KMS-11 (cell line): Measurements from ENCODE around the gene NFIC.

Experiments
- H2AFZ ChIP-seq: fragments of 200-600 bp; sonication (generic); 2 replicates; pipeline ENCODE4 v1.6.1; 2016; ENCODE audit warnings: antibody characterized with exemption, mixed run types, low read depth
- H3K27ac ChIP-seq: fragments of 200-600 bp; sonication (generic); 2 replicates; pipeline ENCODE4 v1.6.1; 2016; ENCODE audit warnings: mild to moderate bottlenecking, mixed run types
- H3K27me3 ChIP-seq: fragments of 200-600 bp; sonication (generic); 2 replicates; pipeline ENCODE4 v1.6.1; 2017; ENCODE audit warnings: mild to moderate bottlenecking, low read depth, mixed run types, moderate library complexity; ENCODE audit not compliant: insufficient read depth
- H3K36me3 ChIP-seq: fragments of 200-600 bp; sonication (generic); 2 replicates; pipeline ENCODE4 v1.6.1; 2017; ENCODE audit warnings: mild to moderate bottlenecking, mixed run types; ENCODE audit not compliant: insufficient read depth
- H3K4me1 ChIP-seq: fragments of 200-600 bp; sonication (generic); 2 replicates; pipeline ENCODE4 v1.6.1; 2016; ENCODE audit warnings: mild to moderate bottlenecking, low read depth, mixed run types; ENCODE audit not compliant: poor library complexity, severe bottlenecking
- H3K4me2 ChIP-seq: fragments of 200-600 bp; sonication (generic); 2 replicates; pipeline ENCODE4 v1.7.0; 2016; ENCODE audit warnings: mild to moderate bottlenecking, mixed run types
- H3K4me3 ChIP-seq: fragments of 200-600 bp; sonication (generic); IDR thresholded peaks from 2 replicates; pipeline ENCODE4 v1.6.1; 2017; ENCODE audit warnings: low read depth, low read length, mixed read lengths; ENCODE audit not compliant: insufficient read depth
- H3K79me2 ChIP-seq: fragments of 200-600 bp; sonication (generic); 2 replicates; pipeline ENCODE4 v1.6.1; 2016; ENCODE audit warnings: low read depth, mixed run types; ENCODE audit not compliant: insufficient read depth
- H3K9ac ChIP-seq: fragments of 200-600 bp; sonication (generic); 2 replicates; pipeline ENCODE4 v1.6.1; 2016; ENCODE audit warnings: mild to moderate bottlenecking, mixed run types
- H4K20me1 ChIP-seq: fragments of 200-600 bp; sonication (generic); 2 replicates; pipeline ENCODE4 v1.6.1; 2016; ENCODE audit warnings: mild to moderate bottlenecking, mixed run types; ENCODE audit not compliant: insufficient read depth
- TF ChIP-seq, protein P1 (sequence below): fragments of 200-600 bp; sonication (generic); conservative IDR thresholded peaks from 2 replicates; pipeline ENCODE4 v1.6.1; 2017; ENCODE audit warnings: low read depth, mild to moderate bottlenecking, antibody characterized with exemption, low read length, moderate library complexity, mixed read lengths

NFIC gene

DNA sequence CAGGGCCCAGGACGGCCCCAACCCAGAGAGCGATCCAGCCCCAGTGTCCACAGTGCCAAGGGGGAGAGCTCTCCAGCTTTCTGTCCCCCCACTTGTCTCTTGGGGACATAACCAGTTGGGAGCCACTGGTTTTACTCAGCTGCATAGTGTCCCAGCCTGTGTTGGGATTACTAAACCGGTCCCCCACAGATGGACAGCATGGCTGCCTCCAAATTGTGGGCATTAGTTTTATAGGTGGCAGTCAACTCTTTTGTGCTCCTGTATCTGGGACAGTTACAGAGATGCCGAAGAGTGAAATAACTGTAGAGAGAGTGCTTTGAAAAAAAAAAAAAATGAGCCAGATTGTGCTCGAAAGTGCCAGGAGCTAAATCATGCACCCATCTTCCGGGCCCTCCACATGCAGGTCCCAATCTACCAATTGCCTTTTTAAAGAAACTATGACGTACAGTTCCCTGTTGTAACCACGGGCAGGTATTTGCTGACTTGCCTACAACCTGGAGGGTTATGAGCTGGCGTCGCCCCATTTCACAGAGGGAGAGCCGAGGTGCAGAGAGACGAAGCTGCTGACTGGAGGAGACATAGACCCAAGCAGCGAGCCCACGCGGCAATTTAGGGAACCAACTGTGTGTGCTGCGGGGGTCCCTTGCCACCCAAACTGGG, 2.4 kb upstream of the NFIC start:
- H4K20me1 ChIP-seq = no peaks in the 10 kb centered on the region
- TF ChIP-seq, protein P1, sequence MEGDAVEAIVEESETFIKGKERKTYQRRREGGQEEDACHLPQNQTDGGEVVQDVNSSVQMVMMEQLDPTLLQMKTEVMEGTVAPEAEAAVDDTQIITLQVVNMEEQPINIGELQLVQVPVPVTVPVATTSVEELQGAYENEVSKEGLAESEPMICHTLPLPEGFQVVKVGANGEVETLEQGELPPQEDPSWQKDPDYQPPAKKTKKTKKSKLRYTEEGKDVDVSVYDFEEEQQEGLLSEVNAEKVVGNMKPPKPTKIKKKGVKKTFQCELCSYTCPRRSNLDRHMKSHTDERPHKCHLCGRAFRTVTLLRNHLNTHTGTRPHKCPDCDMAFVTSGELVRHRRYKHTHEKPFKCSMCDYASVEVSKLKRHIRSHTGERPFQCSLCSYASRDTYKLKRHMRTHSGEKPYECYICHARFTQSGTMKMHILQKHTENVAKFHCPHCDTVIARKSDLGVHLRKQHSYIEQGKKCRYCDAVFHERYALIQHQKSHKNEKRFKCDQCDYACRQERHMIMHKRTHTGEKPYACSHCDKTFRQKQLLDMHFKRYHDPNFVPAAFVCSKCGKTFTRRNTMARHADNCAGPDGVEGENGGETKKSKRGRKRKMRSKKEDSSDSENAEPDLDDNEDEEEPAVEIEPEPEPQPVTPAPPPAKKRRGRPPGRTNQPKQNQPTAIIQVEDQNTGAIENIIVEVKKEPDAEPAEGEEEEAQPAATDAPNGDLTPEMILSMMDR = no peak
- peaks cover 27% of the 10 kb centered on the region for H3K4me1 ChIP-seq
- no peak overlapping the region for H3K4me2 ChIP-seq
- H3K79me2 ChIP-seq = peaks cover 49% of the 10 kb centered on the region
- no peak overlapping the region for H3K4me3 ChIP-seq
- H3K27me3 ChIP-seq = no peaks in the 10 kb centered on the region
- H3K27ac ChIP-seq = no peak overlapping the region
- no peaks in the 10 kb centered on the region for H3K36me3 ChIP-seq
- no peak overlapping the region for H3K9ac ChIP-seq
- no peak overlapping the region for H2AFZ ChIP-seq

- H3K36me3 ChIP-seq = no peaks in the 10 kb centered on the region
- TF ChIP-seq, protein P1 = no peak
- H3K27me3 ChIP-seq = no peaks in the 10 kb centered on the region
- H3K4me3 ChIP-seq = no peak overlapping the region
- H4K20me1 ChIP-seq = no peaks in the 10 kb centered on the region
- peaks cover 32% of the 10 kb centered on the region for H3K4me1 ChIP-seq
- no peak overlapping the region for H2AFZ ChIP-seq
- peaks cover 54% of the 10 kb centered on the region for H3K79me2 ChIP-seq
- no peak overlapping the region for H3K27ac ChIP-seq
- no peak overlapping the region for H3K4me2 ChIP-seq
- no peak overlapping the region for H3K9ac ChIP-seq
Measured at GRCh38 chr19:3364501-3364858, 1.9 kb upstream of the NFIC start.

- peak overlapping the region; percentile 98; the same call in 1 of the 2 replicates for H3K9ac ChIP-seq
- H3K4me2 ChIP-seq = peak overlapping the region; percentile 80
- no peaks in the 10 kb centered on the region for H3K36me3 ChIP-seq
- H3K4me1 ChIP-seq = peaks cover 35% of the 10 kb centered on the region
- peak overlapping the region; percentile 26; the same call in 1 of the 2 replicates for H3K27ac ChIP-seq
- peaks cover 62% of the 10 kb centered on the region for H3K79me2 ChIP-seq
- TF ChIP-seq, protein P1 = no peak
- H4K20me1 ChIP-seq = no peaks in the 10 kb centered on the region
- H2AFZ ChIP-seq = peak overlapping the region; percentile 26; the same call in 1 of the 2 replicates
- H3K4me3 ChIP-seq = peak overlapping the region; percentile 4
- H3K27me3 ChIP-seq = no peaks in the 10 kb centered on the region
Measured at GRCh38 chr19:3365093-3365835, 1.1 kb upstream of the NFIC start.

DNA sequence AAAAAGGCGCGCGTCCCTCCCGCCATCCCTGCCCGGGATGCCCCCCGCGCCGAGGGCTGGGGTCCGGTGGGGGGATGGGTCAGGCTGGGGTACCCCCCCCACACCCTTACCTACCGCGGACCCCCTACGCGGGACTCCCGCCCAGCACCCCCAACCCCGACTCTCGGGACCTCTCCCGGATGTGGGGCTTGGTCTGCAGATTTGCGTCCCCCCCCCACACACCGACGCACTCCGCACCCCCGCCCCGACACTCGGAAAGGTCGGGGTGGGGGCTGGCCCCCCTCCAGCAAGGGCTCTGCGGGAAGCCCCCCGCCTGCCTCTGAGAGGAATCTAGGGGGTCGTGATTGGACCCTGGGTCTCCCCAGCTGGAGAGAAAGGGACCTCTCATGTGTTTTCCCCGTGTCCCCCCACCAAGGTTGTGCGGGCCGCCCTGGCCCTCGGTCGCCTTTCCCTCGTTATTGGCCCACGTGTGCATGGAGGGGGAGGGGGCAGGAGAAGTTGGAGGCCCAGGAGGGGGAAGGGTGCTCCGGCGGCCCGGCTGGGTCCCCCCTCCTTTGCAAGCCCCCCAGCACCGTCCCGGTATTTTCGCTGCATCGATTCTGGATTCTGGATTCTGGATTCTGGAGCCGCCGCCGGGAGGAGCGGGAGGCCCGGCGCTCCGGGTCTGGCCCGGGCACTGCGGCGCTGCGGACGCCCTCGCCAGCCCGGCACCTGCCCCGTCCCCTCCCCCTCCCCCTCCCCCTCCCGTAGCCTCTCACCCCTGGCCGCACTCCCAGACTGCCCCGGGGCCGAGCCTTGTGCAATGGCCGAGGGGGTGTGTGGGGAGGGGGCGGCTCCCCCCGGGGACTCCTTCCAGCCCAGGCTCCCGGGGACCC, 607 bp downstream of the NFIC start:
- H3K4me1 ChIP-seq = peaks cover 28% of the 10 kb centered on the region
- peak overlapping the region; percentile 85 for H3K27ac ChIP-seq
- H3K4me2 ChIP-seq = peak overlapping the region; percentile 82
- peak overlapping the region; percentile 98 for H3K9ac ChIP-seq
- no peaks in the 10 kb centered on the region for H3K36me3 ChIP-seq
- peak overlapping the region; percentile 11 for H3K4me3 ChIP-seq
- TF ChIP-seq, protein P1 = no peak
- peaks cover 63% of the 10 kb centered on the region for H3K79me2 ChIP-seq
- no peaks in the 10 kb centered on the region for H4K20me1 ChIP-seq
- no peaks in the 10 kb centered on the region for H3K27me3 ChIP-seq
- no peak overlapping the region for H2AFZ ChIP-seq
